ENCODE measurements around the gene EYS. TPM values are rescaled to one million over a fixed set of nuclear protein-coding genes. Genes with fewer than 3 reads are reported as not detected.

EYS gene
- total and polyA plus RNA-seq, 5 donors from 2014 or later = 0.03 to 0.09 (median 0.05) TPM; not detected in 1

GRCh38 chr6:64920257-64920656 lies 786.8 kb downstream of the EYS start:
- no peak overlapping the region for H3K4me3 Mint-ChIP-seq
- no peaks in the 10 kb centered on the region for H3K4me1 ChIP-seq (ENCODE audit: control insufficient read depth, insufficient read depth, low read length, poor library complexity, severe bottlenecking)
- no peaks in the 10 kb centered on the region for H3K4me1 Mint-ChIP-seq
- no peaks in the 10 kb centered on the region for H3K27me3 ChIP-seq (ENCODE audit: control insufficient read depth, insufficient read depth, low read length)
- H3K9me3 ChIP-seq (ENCODE audit: control insufficient read depth in 2 of 2, low read length in 2 of 2) = no peaks in the 10 kb centered on the region
- peaks cover 0 to 26% (median 10%) of the 10 kb centered on the region in 7 donors for H3K9me3 Mint-ChIP-seq
- no peaks in the 10 kb centered on the region for H3K36me3 ChIP-seq (ENCODE audit: control insufficient read depth, insufficient read depth, low read length)
- H3K4me3 ChIP-seq (ENCODE audit: low read depth, low read length) = no peak overlapping the region
- H3K27ac Mint-ChIP-seq = no peak overlapping the region
- no peak for DNase-seq
- peaks cover 4% of the 10 kb centered on the region for H3K27me3 Mint-ChIP-seq
- H3K36me3 Mint-ChIP-seq = no peaks in the 10 kb centered on the region
- no peak overlapping the region for H3K27ac ChIP-seq (ENCODE audit: insufficient read depth, low read length, poor library complexity, severe bottlenecking)
- no peak for ATAC-seq (ENCODE audit: low read depth in 2 of 2)

GRCh38 chr6:64914124-64914523 lies 792.9 kb downstream of the EYS start:
- H3K9me3 Mint-ChIP-seq = peaks cover 0 to 22% (median 7%) of the 10 kb centered on the region in 7 donors
- no peak for ATAC-seq (ENCODE audit: low read depth in 2 of 2)
- Histone ChIP-seq H3K4me1 (ENCODE audit: control insufficient read depth, insufficient read depth, low read length, poor library complexity, severe bottlenecking) (no peaks in the 10 kb centered on the region), H3K9me3 (ENCODE audit: control insufficient read depth in 2 of 2, low read length in 2 of 2) (no peaks in the 10 kb centered on the region), H3K36me3 (ENCODE audit: control insufficient read depth, insufficient read depth, low read length) (no peaks in the 10 kb centered on the region), H3K4me3 (ENCODE audit: low read depth, low read length) (no peak overlapping the region), H3K27ac (ENCODE audit: insufficient read depth, low read length, poor library complexity, severe bottlenecking) (no peak overlapping the region), H3K27me3 (ENCODE audit: control insufficient read depth, insufficient read depth, low read length) (no peaks in the 10 kb centered on the region)
- no peaks in the 10 kb centered on the region for H3K4me1 Mint-ChIP-seq
- no peak overlapping the region for H3K4me3 Mint-ChIP-seq
- no peaks in the 10 kb centered on the region for H3K36me3 Mint-ChIP-seq
- DNase-seq = no peak
- no peaks in the 10 kb centered on the region for H3K27me3 Mint-ChIP-seq
- H3K27ac Mint-ChIP-seq = no peak overlapping the region

DNA sequence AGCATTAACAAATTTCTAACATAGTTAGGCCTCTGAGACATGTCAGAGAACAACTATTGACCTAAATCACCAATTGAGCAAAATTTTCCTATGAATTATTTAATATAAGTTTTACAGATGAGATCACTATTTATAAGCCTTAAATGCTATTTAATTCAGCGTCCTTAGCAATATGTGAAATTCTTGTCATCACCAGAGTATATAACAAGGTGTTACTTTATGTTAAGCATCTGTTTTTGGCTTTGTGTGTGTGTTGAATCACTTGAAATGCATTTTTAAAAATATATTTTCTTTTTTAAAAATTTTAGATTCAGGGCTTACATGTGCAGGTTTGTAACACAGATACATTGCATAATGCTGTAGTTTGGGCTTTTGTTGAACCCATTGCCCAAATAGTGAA lies 794.1 kb downstream of the EYS start:
- no peak overlapping the region for H3K4me3 Mint-ChIP-seq
- H3K27me3 Mint-ChIP-seq = peaks cover 4% of the 10 kb centered on the region
- H3K27ac Mint-ChIP-seq = no peak overlapping the region
- Histone ChIP-seq H3K27me3 (ENCODE audit: control insufficient read depth, insufficient read depth, low read length) (no peaks in the 10 kb centered on the region), H3K4me3 (ENCODE audit: low read depth, low read length) (no peak overlapping the region), H3K36me3 (ENCODE audit: control insufficient read depth, insufficient read depth, low read length) (no peaks in the 10 kb centered on the region), H3K4me1 (ENCODE audit: control insufficient read depth, insufficient read depth, low read length, poor library complexity, severe bottlenecking) (no peaks in the 10 kb centered on the region), H3K9me3 (ENCODE audit: control insufficient read depth in 2 of 2, low read length in 2 of 2) (no peaks in the 10 kb centered on the region), H3K27ac (ENCODE audit: insufficient read depth, low read length, poor library complexity, severe bottlenecking) (no peak overlapping the region)
- DNase-seq (no peak), ATAC-seq (ENCODE audit: low read depth in 2 of 2) (no peak)
- H3K36me3 Mint-ChIP-seq = no peaks in the 10 kb centered on the region
- peaks cover 0 to 18% (median 6%) of the 10 kb centered on the region in 7 donors for H3K9me3 Mint-ChIP-seq
- no peaks in the 10 kb centered on the region for H3K4me1 Mint-ChIP-seq

DNA sequence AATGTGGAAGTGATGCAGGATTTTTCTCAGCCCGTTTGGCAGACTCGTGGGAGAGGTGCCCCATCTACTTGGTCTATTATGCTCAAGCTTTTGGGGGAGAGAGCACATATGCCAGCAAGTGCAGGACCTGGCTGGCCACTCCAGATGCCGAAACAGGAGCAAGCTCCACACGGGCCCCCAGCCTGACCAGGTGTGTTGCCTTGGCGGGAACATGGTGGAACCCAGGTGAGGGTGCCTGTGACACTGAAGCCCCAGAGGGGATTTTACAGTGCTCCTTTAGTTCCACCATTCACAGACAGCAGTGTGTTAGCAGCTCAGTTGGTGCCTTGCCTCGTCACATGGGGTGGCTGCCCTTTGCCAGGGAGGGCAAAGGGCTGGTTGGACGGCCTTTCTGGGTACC lies 798.9 kb downstream of the EYS start:
- H3K27me3 Mint-ChIP-seq = peaks cover 4% of the 10 kb centered on the region
- H3K4me3 Mint-ChIP-seq = no peak overlapping the region
- no peak for DNase-seq

GRCh38 chr6:64904616-64905015 lies 802.4 kb downstream of the EYS start:
- Histone ChIP-seq H3K36me3 (ENCODE audit: control insufficient read depth, insufficient read depth, low read length) (no peaks in the 10 kb centered on the region), H3K4me1 (ENCODE audit: control insufficient read depth, insufficient read depth, low read length, poor library complexity, severe bottlenecking) (no peaks in the 10 kb centered on the region), H3K4me3 (ENCODE audit: low read depth, low read length) (no peak overlapping the region), H3K27me3 (ENCODE audit: control insufficient read depth, insufficient read depth, low read length) (no peaks in the 10 kb centered on the region), H3K9me3 (ENCODE audit: control insufficient read depth in 2 of 2, low read length in 2 of 2) (no peaks in the 10 kb centered on the region), H3K27ac (ENCODE audit: insufficient read depth, low read length, poor library complexity, severe bottlenecking) (no peak overlapping the region)
- ATAC-seq (ENCODE audit: low read depth in 2 of 2) (no peak), DNase-seq (no peak)
- no peaks in the 10 kb centered on the region for H3K36me3 Mint-ChIP-seq
- H3K27ac Mint-ChIP-seq = no peak overlapping the region
- no peaks in the 10 kb centered on the region for H3K4me1 Mint-ChIP-seq
- H3K27me3 Mint-ChIP-seq = peaks cover 4% of the 10 kb centered on the region
- H3K4me3 Mint-ChIP-seq = no peak overlapping the region
- peaks cover 0 to 11% (median 5%) of the 10 kb centered on the region in 7 donors for H3K9me3 Mint-ChIP-seq

More for the DNA sequence above, 798.9 kb downstream of the EYS start:
- Mint-ChIP-seq H3K27ac (no peak overlapping the region), H3K9me3 (peaks cover 0 to 12% (median 3%) of the 10 kb centered on the region in 7 donors), H3K4me1 (no peaks in the 10 kb centered on the region), H3K36me3 (no peaks in the 10 kb centered on the region)
- H3K27ac ChIP-seq (ENCODE audit: insufficient read depth, low read length, poor library complexity, severe bottlenecking) = no peak overlapping the region
- no peaks in the 10 kb centered on the region for H3K4me1 ChIP-seq (ENCODE audit: control insufficient read depth, insufficient read depth, low read length, poor library complexity, severe bottlenecking)
- no peak overlapping the region for H3K4me3 ChIP-seq (ENCODE audit: low read depth, low read length)
- H3K36me3 ChIP-seq (ENCODE audit: control insufficient read depth, insufficient read depth, low read length) = no peaks in the 10 kb centered on the region
- ATAC-seq (ENCODE audit: low read depth in 2 of 2) = no peak
- H3K27me3 ChIP-seq (ENCODE audit: control insufficient read depth, insufficient read depth, low read length) = no peaks in the 10 kb centered on the region
- H3K9me3 ChIP-seq (ENCODE audit: control insufficient read depth in 2 of 2, low read length in 2 of 2) = no peaks in the 10 kb centered on the region

GRCh38 chr6:64902596-64902995 lies 804.4 kb downstream of the EYS start:
- no peak overlapping the region for H3K4me3 Mint-ChIP-seq
- DNase-seq (no peak), ATAC-seq (ENCODE audit: low read depth in 2 of 2) (no peak)
- Histone ChIP-seq H3K27ac (ENCODE audit: insufficient read depth, low read length, poor library complexity, severe bottlenecking) (no peak overlapping the region), H3K36me3 (ENCODE audit: control insufficient read depth, insufficient read depth, low read length) (no peaks in the 10 kb centered on the region), H3K27me3 (ENCODE audit: control insufficient read depth, insufficient read depth, low read length) (no peaks in the 10 kb centered on the region), H3K9me3 (ENCODE audit: control insufficient read depth in 2 of 2, low read length in 2 of 2) (no peaks in the 10 kb centered on the region), H3K4me1 (ENCODE audit: control insufficient read depth, insufficient read depth, low read length, poor library complexity, severe bottlenecking) (no peaks in the 10 kb centered on the region), H3K4me3 (ENCODE audit: low read depth, low read length) (no peak overlapping the region)
- peaks cover 0 to 24% (median 13%) of the 10 kb centered on the region in 7 donors for H3K9me3 Mint-ChIP-seq
- H3K27ac Mint-ChIP-seq = no peak overlapping the region
- H3K27me3 Mint-ChIP-seq = no peaks in the 10 kb centered on the region
- no peaks in the 10 kb centered on the region for H3K4me1 Mint-ChIP-seq
- no peaks in the 10 kb centered on the region for H3K36me3 Mint-ChIP-seq

DNA sequence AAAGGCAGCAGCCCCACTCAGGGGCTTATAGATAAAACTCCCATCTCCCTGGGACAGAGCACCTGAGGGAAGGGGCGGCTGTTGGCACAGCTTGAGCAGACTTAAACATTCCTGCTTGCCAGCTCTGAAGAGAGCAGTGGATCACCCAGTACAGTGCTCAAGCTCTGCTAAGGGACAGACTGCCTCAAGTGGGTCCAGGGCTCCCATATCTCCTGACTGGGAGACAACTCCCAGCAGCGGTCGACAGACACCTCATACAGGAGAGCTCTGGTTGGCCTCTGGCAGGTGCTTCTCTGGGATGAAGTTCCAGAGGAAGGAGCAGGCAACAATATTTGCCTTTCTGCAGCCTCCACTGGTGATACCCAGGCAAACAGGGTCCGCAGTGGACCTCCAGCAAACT lies 810.1 kb downstream of the EYS start:
- no peaks in the 10 kb centered on the region for H3K36me3 Mint-ChIP-seq
- H3K4me3 ChIP-seq (ENCODE audit: low read depth, low read length) = no peak overlapping the region
- H3K9me3 ChIP-seq (ENCODE audit: control insufficient read depth in 2 of 2, low read length in 2 of 2) = peaks cover 2 to 9% of the 10 kb centered on the region in 2 experiments
- DNase-seq (no peak), ATAC-seq (ENCODE audit: low read depth in 2 of 2) (no peak)
- no peak overlapping the region for H3K4me3 Mint-ChIP-seq
- H3K9me3 Mint-ChIP-seq = peaks cover 0 to 29% (median 11%) of the 10 kb centered on the region in 7 donors
- H3K4me1 ChIP-seq (ENCODE audit: control insufficient read depth, insufficient read depth, low read length, poor library complexity, severe bottlenecking) = no peaks in the 10 kb centered on the region
- H3K4me1 Mint-ChIP-seq = no peaks in the 10 kb centered on the region
- H3K27me3 Mint-ChIP-seq = no peaks in the 10 kb centered on the region
- no peak overlapping the region for H3K27ac Mint-ChIP-seq
- H3K27me3 ChIP-seq (ENCODE audit: control insufficient read depth, insufficient read depth, low read length) = no peaks in the 10 kb centered on the region
- H3K27ac ChIP-seq (ENCODE audit: insufficient read depth, low read length, poor library complexity, severe bottlenecking) = no peak overlapping the region
- no peaks in the 10 kb centered on the region for H3K36me3 ChIP-seq (ENCODE audit: control insufficient read depth, insufficient read depth, low read length)

- Histone ChIP-seq H3K27ac (ENCODE audit: insufficient read depth, low read length, poor library complexity, severe bottlenecking) (no peak overlapping the region), H3K9me3 (ENCODE audit: control insufficient read depth in 2 of 2, low read length in 2 of 2) (peaks cover 2 to 9% of the 10 kb centered on the region in 2 experiments), H3K36me3 (ENCODE audit: control insufficient read depth, insufficient read depth, low read length) (no peaks in the 10 kb centered on the region), H3K27me3 (ENCODE audit: control insufficient read depth, insufficient read depth, low read length) (no peaks in the 10 kb centered on the region), H3K4me1 (ENCODE audit: control insufficient read depth, insufficient read depth, low read length, poor library complexity, severe bottlenecking) (no peaks in the 10 kb centered on the region), H3K4me3 (ENCODE audit: low read depth, low read length) (no peak overlapping the region)
- no peak for DNase-seq
- no peak overlapping the region for H3K27ac Mint-ChIP-seq
- peaks cover 0 to 29% (median 11%) of the 10 kb centered on the region in 7 donors for H3K9me3 Mint-ChIP-seq
- H3K36me3 Mint-ChIP-seq = no peaks in the 10 kb centered on the region
- no peaks in the 10 kb centered on the region for H3K27me3 Mint-ChIP-seq
- ATAC-seq (ENCODE audit: low read depth in 2 of 2) = no peak
- H3K4me1 Mint-ChIP-seq = no peaks in the 10 kb centered on the region
- no peak overlapping the region for H3K4me3 Mint-ChIP-seq
Measured at GRCh38 chr6:64895945-64896344, 811.1 kb downstream of the EYS start.
